Testis (tissue), 3 donors: ENCODE results near the gene SLC36A2. TPM values are rescaled to one million over a fixed set of nuclear protein-coding genes. Genes with fewer than 3 reads are reported as not detected.

Source experiments
- DNase-seq: peaks from one replicate; pipeline ENCODE4 v3.0.0-alpha.2; 2019
- H3K27ac ChIP-seq, 2 donors: fragments of 200-600 bp; sonication (generic); one replicate each; pipeline ENCODE4 v1.5.1; 2019
- H3K27me3 ChIP-seq: fragments of 200-600 bp; sonication (generic); one replicate; pipeline ENCODE4 v1.5.1; 2019
- H3K36me3 ChIP-seq: fragments of 200-600 bp; sonication (generic); one replicate; pipeline ENCODE4 v1.5.1; 2017; ENCODE audit warnings: low read depth; ENCODE audit errors: missing control alignments
- H3K4me1 ChIP-seq: fragments of 200-600 bp; sonication (generic); one replicate; pipeline ENCODE4 v1.5.1; 2019
- H3K4me3 ChIP-seq, 2 donors: fragments of 200-600 bp; sonication (generic); one replicate each; pipeline ENCODE4 v1.5.1; 2017 to 2019
- H3K9me3 ChIP-seq: fragments of 200-600 bp; sonication (generic); one replicate; pipeline ENCODE4 v1.5.1; 2017
- POLR2A ChIP-seq: fragments of 450-650 bp; IDR thresholded peaks from one replicate; pipeline ENCODE4 v1.6.1; 2017; ENCODE audit warnings: antibody characterized with exemption, mild to moderate bottlenecking, moderate library complexity
- WGBS, 2 donors: methylation state at CpG; one replicate each; pipeline ENCODE4 v1.1.5; 2018; 5-methylcytosine and 5-hydroxymethylcytosine counted together
- intact Hi-C: fragments of 100-400 bp; cut with DNase I; formaldehyde crosslinking; loops from one replicate; pipeline ENCODE4 v1.15.1; 2023; ENCODE audit warnings: low total_unique reads
- polyA plus RNA-seq: library from polyadenylated mRNA; stranded (reverse); fragments of 350-450 nt; fragmentation: Illumina TruSeq; extraction: RNeasy Lipid Tissue Mini Kit (QIAGEN cat#74804); gene quantifications from one replicate; pipeline ENCODE4 v1.2.3, GENCODE V29; 2014; ENCODE audit warnings: low read depth, low replicate concordance; ENCODE audit not compliant: insufficient read depth
- total RNA-seq, 2 donors: library from RNA; depleted of rRNA; stranded (reverse); fragments of >200 nt; gene quantifications; one replicate each; pipeline ENCODE4 v1.2.3, GENCODE V29; 2016
- TF ChIP-seq, protein P1 (sequence below), 3 experiments: fragments of 450-650 bp in 2 of 3; fragments of 200-600 bp in 1 of 3; sonication (generic) in 1 of 3; IDR thresholded peaks; one replicate each; pipeline ENCODE4 v1.5.1; 2016 to 2019; ENCODE audit warnings: antibody characterized with exemption in 3 of 3, mild to moderate bottlenecking in 2 of 3, moderate library complexity in 1 of 3

Gene SLC36A2
- total and polyA plus RNA-seq, 3 donors from 2014 or later = 0.43 to 1.5 (median 0.47) TPM

DNA sequence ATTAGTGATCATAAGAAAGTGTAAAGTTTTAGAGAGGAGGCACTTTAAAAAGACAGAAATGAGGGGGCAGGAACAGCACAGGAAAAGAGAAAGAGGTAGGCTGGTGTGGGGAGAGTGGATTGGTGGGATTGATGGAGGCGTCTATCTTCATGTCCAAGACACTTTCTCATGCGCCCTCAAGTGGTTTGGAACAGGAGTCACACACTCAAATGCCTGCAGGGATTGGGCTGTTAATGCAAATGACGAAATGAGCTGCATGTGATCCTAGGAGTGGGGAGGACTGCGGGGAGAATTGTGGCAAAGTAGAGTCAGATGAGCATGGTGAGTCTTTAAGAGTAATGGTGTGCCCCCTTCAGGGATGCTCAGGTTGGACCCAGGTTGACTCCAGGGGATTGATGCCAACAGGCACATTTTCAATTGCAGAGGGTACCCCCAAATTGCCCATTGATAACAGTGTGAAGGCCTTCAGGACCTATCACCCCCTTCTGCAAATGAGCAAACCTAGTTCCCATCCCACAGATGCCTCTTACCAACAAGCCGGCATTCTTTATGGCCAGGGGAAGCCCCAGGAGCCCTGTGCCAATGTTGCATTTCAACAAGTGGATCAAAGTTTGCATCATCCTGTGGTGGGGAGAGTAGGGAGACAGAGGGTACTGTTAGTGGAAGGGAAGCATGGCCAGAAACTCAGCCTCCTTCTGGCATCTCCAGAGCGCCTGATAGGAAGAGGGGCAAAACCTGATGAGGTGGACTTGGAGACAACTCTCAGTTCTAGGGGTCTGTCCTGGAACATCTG lies 49.1 kb downstream of the SLC36A2 start:
- H3K4me3 ChIP-seq = no peak overlapping the region
- peak; percentile 52 for DNase-seq
- no peaks in the 10 kb centered on the region for H3K27me3 ChIP-seq
- H3K36me3 ChIP-seq = no peaks in the 10 kb centered on the region
- no peaks in the 10 kb centered on the region for H3K4me1 ChIP-seq
- 65 to 73% methylated on average over 6 of the region's 6 CpGs for WGBS, 2 donors
- H3K27ac ChIP-seq = no peak overlapping the region
- intact Hi-C loops = no loop called here
- H3K9me3 ChIP-seq = no peaks in the 10 kb centered on the region
- no peak for TF ChIP-seq POLR2A
- TF ChIP-seq, protein P1, sequence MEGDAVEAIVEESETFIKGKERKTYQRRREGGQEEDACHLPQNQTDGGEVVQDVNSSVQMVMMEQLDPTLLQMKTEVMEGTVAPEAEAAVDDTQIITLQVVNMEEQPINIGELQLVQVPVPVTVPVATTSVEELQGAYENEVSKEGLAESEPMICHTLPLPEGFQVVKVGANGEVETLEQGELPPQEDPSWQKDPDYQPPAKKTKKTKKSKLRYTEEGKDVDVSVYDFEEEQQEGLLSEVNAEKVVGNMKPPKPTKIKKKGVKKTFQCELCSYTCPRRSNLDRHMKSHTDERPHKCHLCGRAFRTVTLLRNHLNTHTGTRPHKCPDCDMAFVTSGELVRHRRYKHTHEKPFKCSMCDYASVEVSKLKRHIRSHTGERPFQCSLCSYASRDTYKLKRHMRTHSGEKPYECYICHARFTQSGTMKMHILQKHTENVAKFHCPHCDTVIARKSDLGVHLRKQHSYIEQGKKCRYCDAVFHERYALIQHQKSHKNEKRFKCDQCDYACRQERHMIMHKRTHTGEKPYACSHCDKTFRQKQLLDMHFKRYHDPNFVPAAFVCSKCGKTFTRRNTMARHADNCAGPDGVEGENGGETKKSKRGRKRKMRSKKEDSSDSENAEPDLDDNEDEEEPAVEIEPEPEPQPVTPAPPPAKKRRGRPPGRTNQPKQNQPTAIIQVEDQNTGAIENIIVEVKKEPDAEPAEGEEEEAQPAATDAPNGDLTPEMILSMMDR (IDR thresholded peaks at IDR 0.05) = peak in 1 of 3 experiments; percentile 28

DNA sequence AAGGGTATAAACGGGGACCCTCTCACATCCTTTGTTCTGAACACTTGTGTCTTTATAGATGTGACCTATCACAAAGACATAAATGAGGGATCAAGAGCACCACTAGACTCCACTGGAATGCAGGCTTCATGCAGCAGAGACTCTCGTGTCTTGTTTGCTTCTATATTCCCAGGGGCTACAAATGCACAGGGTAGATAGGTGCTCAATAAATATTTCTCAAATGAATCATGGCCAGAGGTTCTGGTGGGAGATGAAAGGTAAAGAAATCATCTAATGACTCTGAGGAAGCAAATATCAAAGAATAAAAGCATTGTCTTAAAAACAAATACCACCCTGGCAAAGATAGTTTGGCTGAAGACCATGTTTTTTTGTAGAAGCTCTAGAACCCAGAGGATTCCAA lies 50.4 kb downstream of the SLC36A2 start:
- no peaks in the 10 kb centered on the region for H3K4me1 ChIP-seq
- TF ChIP-seq, protein P1 (IDR thresholded peaks at IDR 0.05) = no peak
- no peak for TF ChIP-seq POLR2A
- H3K27ac ChIP-seq = no peak overlapping the region
- no peak for DNase-seq
- no peaks in the 10 kb centered on the region for H3K9me3 ChIP-seq
- H3K36me3 ChIP-seq = no peaks in the 10 kb centered on the region
- no peaks in the 10 kb centered on the region for H3K27me3 ChIP-seq
- no peak overlapping the region for H3K4me3 ChIP-seq
- intact Hi-C loops = no loop called here
- 93 to 94% methylated on average over 2 of the region's 2 CpGs for WGBS, 2 donors

DNA sequence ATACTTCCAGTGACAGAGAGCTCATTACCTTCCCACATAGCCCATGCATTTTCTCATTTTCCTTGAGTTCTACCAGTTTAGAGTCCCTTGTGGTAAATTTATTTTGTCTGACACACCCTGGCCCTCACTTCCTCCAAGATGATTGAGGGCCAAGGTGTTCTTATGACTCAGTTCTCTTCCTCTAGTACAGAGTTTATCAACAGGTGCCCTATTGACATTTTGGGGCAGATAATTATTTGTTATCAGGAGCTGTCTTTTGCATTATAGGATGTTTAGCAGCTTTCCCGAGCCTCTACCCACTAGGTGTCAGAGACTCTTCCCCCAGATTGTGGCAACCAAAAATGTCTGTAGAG lies 50.9 kb downstream of the SLC36A2 start:
- intact Hi-C loops = no loop called here
- no peaks in the 10 kb centered on the region for H3K4me1 ChIP-seq
- 68 to 92% methylated on average over 1 of the region's 1 CpG for whole genome bisulfite sequencing, 2 donors

DNA sequence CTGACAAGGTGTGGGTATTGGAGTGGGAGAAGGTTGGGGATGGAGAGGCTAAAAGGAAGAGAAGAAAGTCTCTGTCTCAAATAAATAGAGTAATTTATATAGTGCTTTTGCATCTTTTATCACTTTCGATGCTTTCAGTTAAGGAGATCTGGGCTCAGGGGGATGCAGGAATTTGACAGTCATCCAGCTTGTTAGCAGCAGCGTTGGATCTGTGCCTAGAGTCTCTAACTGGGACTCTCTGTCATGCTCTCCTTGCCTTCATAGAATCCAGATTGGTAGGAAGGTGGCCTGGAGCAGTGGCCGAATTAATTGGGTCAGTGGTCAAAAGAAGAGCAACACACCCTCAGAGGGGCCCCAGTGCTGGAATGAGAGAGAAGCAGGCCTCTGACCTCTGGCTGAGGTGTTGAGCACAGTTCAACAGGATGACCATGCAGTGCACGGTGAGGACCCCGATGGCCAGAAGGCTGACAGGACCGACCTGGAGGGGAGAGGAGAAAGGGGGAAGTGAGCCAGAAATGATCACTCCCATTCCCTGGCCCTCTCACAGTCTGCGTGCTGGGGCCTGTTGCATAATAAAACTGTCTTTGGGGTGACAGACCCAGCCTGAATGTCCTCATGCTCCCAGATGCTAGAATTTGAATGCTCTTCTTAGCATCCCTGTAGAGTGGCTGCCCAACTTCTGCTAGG lies 51.4 kb downstream of the SLC36A2 start:
- no peak overlapping the region for H3K4me3 ChIP-seq
- 47 to 54% methylated on average over 7 of the region's 7 CpGs for WGBS, 2 donors
- H3K27ac ChIP-seq = no peak overlapping the region
- TF ChIP-seq, protein P1 (IDR thresholded peaks at IDR 0.05) = no peak
- TF ChIP-seq POLR2A = no peak
- intact Hi-C loops = no loop called here
- no peaks in the 10 kb centered on the region for H3K36me3 ChIP-seq
- H3K27me3 ChIP-seq = no peaks in the 10 kb centered on the region
- no peaks in the 10 kb centered on the region for H3K9me3 ChIP-seq
- no peak for DNase-seq
- no peaks in the 10 kb centered on the region for H3K4me1 ChIP-seq

More for the DNA sequence above, 50.9 kb downstream of the SLC36A2 start:
- no peak overlapping the region for H3K27ac ChIP-seq
- no peak for DNase-seq
- H3K36me3 ChIP-seq = no peaks in the 10 kb centered on the region
- TF ChIP-seq, protein P1 (IDR thresholded peaks at IDR 0.05) = no peak
- no peak for TF ChIP-seq POLR2A
- H3K4me3 ChIP-seq = no peak overlapping the region
- no peaks in the 10 kb centered on the region for H3K27me3 ChIP-seq
- H3K9me3 ChIP-seq = no peaks in the 10 kb centered on the region
